Right forelimb (tissue), 1 donor: ENCODE data around the gene PSAP.
"Not testable (repeated sequence)": the region's sequence is repeated elsewhere in the genome, so short reads cannot be mapped to it uniquely, and the experiment has no call there.

ENCODE experiments used
- DNase-seq: peaks from one replicate; pipeline ENCODE4 v3.0.0-alpha.2; 2018

The PSAP gene

DNA sequence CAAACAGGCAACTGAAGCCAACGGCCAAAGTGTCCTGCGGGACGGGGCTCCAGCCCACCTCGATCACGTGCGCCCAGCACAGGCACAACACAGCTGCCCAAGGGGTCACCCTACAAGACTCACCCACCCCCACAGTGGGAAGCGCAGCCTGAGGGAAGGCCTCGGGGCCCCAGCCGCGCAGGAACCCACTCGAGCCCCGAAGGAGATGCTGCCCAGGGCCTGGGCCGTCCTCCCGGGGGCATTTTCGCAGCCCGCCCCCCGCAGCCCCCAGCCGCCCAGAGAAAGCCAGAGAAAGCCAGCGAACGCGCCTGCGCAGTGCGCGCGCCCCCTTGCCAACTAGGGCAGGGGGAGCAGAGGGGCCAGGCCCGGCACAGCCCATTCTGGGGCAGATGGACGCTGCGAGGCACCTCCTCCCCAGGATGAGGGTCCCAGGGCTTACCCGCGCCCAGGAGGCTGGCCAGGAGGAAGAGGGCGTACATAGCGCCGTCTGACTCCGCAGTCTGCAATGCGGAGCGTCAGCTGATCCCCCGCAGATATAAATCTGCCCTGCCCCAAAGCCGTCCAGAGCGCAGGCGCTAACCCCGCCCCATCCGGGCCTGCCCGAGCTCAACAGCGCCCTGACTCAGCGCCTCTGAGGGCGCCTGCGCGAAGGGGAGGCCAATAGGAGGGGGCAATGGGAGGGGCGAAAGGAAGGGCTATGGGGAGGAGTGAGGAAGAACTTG, at the start of gene PSAP:
Gene PSAP, minus strand, starts transcription at position 509 of the 722 bp plus-strand sequence. Its CDS starts 30 bp downstream, at position 479.
- DNase-seq = peak; percentile 98

DNA sequence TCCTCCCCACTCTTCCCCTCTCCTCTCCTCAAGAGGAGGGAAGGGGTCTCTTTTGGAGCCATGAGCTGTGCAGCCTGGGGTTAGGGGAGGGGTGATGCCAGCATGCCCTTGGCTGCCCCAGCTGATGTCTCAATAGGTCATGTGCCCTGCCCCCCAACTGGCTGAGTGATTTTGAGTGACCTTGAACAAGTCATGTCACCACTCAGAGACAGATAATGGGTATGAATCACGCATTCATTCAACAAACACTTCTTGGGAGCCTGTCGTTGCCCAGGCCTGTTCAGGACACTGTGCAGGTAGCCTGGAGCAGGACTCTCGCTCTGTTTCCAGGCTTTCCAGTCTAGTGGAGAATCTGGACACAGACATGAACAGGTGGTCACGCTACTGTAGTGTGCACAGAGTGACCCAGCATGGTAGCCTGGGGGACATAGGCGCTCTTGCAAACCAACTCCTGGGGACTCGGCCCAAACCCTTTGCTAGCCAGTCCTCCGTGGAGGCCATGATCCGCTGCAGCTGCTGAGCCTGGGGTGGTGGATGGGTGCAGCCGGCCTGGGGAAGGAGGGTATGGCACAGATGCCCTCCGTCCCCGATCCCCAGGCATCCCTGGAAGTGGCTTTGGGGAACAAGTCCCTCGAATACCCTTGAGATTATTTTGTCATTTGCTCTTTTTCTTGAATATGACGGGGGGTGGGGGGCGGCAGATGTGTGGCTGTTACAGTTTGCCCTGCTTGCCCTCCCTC, 49.6 kb upstream of the PSAP start:
- no peak for DNase-seq

GRCh38 chr10:71899665-71900412, 48.8 kb upstream of the PSAP start:
- no peak for DNase-seq

DNA sequence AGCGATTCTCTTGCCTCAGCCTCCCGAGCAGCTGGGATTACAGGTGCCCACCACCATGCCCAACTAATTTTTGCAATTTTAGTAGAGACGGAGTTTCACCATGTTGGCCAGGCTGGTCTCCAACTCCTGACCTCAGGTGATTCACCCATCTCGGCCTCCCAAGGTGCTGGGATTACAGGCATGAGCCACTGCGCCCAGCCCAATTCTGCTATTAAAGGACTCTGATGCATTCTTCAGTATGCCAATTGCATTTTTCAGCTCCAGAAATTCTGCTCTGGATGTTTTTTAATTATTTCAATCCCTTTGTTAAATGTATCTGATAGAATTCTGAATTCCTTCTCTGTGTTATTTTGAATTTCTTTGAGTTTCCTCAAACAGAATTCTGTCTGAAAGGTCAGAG, 47.3 kb upstream of the PSAP start:
- DNase-seq = not testable (repeated sequence)

DNA sequence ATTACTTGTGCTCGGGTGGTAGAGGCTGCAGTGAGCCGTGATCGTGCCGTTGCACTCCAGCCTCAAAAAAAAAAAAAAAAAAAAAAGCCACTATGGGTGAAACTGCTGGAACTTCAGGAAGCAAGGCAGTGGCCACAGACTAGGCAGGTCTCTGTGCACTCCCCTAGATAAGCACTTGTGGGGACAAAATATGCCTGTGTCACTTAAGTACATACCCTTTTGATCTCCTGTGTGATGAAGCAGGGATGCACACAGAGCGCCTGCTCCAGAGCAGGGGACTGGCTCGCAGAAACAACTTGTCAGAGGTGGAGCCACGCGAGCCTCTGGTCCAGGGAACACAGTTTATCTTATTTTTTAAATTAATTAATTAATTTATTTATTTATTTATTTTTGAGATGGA, 42.9 kb upstream of the PSAP start:
- DNase-seq = no peak

DNA sequence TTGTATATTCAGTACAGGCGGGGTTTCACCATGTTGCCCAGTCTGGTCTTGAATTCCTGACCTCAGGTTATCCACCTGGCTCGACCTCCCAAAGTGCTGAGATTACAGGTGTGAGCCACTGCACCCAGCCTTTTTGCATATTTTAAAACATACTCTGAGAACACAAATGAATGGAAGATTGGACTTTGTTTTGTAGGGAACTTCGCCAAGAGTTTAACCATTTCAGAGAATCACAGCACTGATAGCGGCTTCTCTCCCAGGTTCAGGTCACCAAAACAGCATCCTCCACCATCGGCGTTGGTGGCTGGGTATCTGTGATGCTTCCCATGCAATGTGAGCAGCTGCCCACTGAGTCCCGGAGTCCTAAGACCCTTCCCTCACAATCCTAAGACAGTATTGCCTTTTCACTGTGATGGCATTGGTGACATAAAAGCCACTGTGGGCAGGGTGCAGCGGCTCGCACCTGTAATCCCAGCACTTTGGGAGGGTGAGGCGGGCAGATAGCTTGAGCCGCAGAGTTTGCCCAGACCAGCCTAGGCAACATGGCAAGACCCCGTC, 42.3 kb upstream of the PSAP start:
- DNase-seq = no peak

GRCh38 chr10:71891437-71891836, 40.4 kb upstream of the PSAP start:
- DNase-seq = no peak

- DNase-seq = no peak
These were observed 38.4 kb upstream of the PSAP start for GRCh38 chr10:71889388-71889987.

DNA sequence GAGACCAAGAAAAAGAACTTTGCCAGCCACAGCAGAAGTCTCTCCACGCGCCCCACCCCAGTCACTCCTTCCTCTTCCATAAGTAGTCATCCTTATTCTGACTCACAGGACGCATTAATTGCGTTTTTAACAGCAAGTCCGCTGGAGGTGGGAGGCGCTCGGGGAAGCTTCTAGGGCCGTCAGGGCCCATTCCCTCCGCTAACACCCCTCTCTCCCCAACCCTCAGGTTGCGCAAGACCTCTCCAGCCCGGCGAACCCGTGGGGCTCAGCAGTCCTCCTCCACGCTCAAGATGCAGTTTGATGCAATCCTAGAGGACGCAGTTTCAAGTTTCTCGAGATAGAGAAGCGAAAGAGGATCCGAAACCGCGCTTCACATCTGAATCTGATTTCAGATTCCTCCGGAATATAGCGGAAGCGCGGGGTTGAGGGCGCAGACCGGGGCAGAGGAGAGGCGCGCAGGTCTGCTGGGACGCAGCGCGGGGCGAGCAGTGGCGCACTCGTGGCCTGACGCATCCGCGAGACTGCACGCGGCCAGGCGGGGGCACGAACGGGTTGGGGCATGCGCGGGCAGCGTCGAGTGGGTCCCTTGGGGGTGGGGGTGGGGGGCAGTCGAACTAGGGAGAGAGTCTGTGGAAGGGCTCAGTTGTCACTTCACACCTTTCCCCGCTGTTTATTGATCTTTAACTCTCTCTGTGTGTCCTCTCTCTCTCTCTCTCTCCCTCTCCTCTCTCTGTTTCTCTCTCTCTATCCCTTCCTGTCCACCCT, 37.8 kb upstream of the PSAP start:
- DNase-seq = peak; percentile 77

- DNase-seq = no peak
These were observed 37.2 kb upstream of the PSAP start for GRCh38 chr10:71888248-71888622.

GRCh38 chr10:71887743-71888142, 36.7 kb upstream of the PSAP start:
- no peak for DNase-seq

DNA sequence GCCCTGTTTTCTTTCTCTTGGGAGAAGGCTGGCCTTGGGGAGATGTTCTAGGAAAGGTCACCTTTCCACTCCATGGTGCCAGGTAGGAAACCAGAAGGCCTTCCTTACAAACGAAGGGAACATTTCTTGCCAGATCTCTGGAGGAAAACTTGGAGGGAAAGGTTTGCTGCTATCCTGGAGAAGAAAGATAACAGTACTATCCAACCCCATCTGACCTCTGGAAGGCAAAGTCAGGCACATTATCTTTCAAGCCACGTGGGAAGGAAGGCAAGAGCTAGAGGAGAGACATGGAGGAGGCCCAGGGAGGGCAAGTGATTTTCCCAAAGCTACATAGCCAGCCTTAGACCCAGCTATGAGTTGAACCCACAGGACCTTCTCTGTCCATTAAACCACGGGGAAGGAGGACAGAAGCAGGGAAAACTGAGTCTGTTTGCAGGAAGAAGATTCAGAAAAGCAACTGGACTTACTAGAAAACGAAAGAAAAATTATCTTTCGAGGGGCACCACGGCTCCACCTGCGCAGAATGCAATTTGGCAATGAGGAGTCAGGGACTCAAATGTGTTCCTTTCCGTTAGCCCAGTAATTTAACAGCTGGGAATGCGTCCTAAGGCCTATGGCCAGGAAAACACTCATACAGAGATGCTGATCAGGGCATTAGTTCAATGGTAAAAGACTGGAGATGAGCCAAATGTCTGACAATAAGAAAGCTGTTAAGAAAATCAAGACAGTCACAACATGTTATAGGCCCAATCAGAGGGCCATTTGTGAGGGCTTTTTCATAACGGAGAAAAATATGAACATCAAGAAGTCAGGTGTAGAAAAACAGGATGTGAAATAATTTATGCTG, 32.0 kb upstream of the PSAP start:
- DNase-seq = no peak

DNA sequence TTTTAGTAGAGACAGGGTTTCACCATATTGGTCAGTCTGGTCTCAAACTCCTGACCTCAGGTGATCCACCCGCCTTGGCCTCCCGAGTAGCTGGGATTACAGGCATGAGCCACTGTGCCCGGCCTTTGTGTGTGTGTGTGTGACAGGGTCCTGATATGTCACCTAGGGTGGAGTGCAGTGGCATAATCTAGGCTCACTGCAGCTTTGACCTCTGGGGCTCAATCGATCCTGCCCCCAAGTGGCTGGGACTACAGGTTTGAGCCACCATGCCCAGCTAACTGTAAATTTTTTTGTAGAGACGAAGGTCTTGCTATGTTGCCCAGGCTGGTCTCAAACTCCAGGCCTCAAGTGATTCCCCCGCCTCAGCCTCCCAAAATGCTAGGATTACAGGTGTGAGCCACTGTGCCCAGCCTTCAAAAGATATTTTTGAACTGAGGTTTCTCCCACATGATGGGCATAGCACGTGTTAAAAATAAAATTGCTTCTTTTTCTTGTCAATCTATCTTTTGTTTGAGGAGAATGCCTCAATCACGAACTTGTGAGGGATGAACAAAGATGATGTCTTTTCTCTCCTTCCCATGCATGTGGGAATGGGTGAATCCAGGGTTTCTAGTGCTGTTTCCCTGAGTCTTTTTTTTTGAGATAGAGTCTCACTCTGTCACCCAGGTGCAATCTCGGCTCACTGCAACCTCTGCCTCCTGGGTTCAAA, 30.8 kb upstream of the PSAP start:
- DNase-seq = no peak

DNA sequence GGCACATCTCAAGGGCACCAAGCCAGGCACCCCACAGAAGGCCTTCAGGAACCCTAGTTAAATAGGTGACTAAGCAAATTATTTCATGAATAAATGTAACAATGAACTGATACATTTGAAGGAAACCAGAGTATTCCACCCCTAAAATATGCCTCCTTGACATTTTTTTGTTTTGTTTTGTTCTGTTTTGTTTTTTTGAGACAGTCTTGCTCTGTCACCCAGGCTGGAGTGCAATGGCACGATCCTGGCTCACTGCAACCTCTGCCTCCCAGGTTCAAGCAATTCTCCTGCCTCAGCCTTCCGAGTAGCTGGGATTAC, 30.2 kb upstream of the PSAP start:
- not testable (repeated sequence) for DNase-seq

- no peak for DNase-seq
These were observed 29.6 kb upstream of the PSAP start for GRCh38 chr10:71880425-71881306.

GRCh38 chr10:71878327-71879034, 27.4 kb upstream of the PSAP start:
- DNase-seq = no peak

DNA sequence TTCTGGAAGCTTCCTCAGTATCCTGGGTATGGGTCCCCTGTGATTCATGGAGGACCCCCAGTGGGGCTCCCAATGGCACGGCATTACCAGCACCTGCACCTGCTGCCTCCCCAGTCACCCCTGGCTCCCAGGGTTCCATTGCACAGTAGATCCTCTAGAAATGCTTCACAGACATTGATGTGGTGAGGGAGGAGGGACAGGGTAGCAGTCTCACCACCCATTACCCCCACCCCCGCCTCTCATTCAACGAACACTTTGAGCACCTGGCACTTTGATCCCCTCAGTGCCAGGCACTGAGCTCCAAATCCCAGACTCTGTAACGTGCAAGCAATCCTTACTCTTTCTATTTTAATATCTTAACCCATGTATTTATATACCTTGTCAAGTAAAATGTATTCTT, 26.8 kb upstream of the PSAP start:
- DNase-seq = no peak

DNA sequence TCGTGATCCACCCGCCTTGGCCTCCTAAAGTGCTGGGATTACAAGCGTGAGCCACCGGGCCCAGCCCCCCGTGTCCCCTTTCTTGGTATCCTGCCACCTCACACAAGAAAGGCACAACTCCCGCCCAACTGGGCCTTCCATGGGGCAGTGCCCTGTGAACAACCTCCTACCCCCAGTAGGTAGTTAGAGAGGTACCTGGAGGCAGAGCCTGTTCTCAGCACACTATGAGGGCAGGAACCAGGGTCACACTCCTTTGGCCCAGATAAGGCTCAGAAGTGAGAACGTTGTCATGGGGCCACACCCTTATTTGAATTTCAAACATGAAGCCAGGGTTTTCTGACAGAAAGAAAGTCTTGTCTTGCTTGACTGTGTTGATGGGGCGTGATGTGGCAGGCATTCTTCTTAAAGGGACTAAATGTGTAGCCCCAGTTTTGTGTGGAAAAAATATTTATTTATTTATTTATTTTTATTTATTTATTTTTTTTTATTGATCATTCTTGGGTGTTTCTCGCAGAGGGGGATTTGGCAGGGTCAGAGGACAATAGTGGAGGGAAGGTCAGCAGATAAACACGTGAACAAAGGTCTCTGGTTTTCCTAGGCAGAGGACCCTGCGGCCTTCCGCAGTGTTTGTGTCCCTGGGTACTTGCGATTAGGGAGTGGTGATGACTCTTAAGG, 23.8 kb upstream of the PSAP start:
- DNase-seq = not testable (repeated sequence)
